ENCODE results near the gene ZDHHC14.

Gene ZDHHC14

GRCh38 chr6:157649311-157650260 lies 268.6 kb downstream of the ZDHHC14 start:
- TF ChIP-seq ARNTL (CRISPR knock-in tag; IDR thresholded peaks at IDR 0.05; ENCODE audit: borderline replicate concordance, low read depth): no peak
- TF ChIP-seq ZNF70 (CRISPR knock-in tag; IDR thresholded peaks at IDR 0.05): no peak
- no peak for TF ChIP-seq CREB5 (CRISPR knock-in tag; IDR thresholded peaks at IDR 0.05; ENCODE audit: low read depth)
- TF ChIP-seq ISL1 (CRISPR knock-in tag; IDR thresholded peaks at IDR 0.05): no peak
- TF ChIP-seq CSRNP3 (CRISPR knock-in tag; IDR thresholded peaks at IDR 0.05): no peak
- no peak for TF ChIP-seq TSHZ2 (CRISPR knock-in tag; IDR thresholded peaks at IDR 0.05)
- no peak for TF ChIP-seq ZFP3 (CRISPR knock-in tag; IDR thresholded peaks at IDR 0.05)
- no peak for TF ChIP-seq POU6F1 (CRISPR knock-in tag; IDR thresholded peaks at IDR 0.05; ENCODE audit: borderline replicate concordance, low read depth)
- TF ChIP-seq ZC3H10 (CRISPR knock-in tag; IDR thresholded peaks at IDR 0.05): no peak
- TF ChIP-seq TOX (CRISPR knock-in tag; IDR thresholded peaks at IDR 0.05; ENCODE audit: borderline replicate concordance): no peak
- no peak for TF ChIP-seq ZFP30 (CRISPR knock-in tag; IDR thresholded peaks at IDR 0.05)
- no peak for TF ChIP-seq PPARA (CRISPR knock-in tag; IDR thresholded peaks at IDR 0.05; ENCODE audit: borderline replicate concordance)
- no peak for TF ChIP-seq BACH2 (CRISPR knock-in tag; IDR thresholded peaks at IDR 0.05; ENCODE audit: borderline replicate concordance)
- no peak for TF ChIP-seq ZNF565 (CRISPR knock-in tag; conservative IDR thresholded peaks at IDR 0.05; ENCODE audit: low read depth)
- TF ChIP-seq GLIS3 (CRISPR knock-in tag; IDR thresholded peaks at IDR 0.05): no peak
- no peak for TF ChIP-seq CSDC2 (CRISPR knock-in tag; IDR thresholded peaks at IDR 0.05)
- no peak for TF ChIP-seq RARB (CRISPR knock-in tag; IDR thresholded peaks at IDR 0.05)
- ATAC-seq: peak; percentile 28; the same call in 2 of the 3 replicates

- no peak for TF ChIP-seq CREB5 (CRISPR knock-in tag; IDR thresholded peaks at IDR 0.05; ENCODE audit: low read depth)
- no peak for TF ChIP-seq TOX (CRISPR knock-in tag; IDR thresholded peaks at IDR 0.05; ENCODE audit: borderline replicate concordance)
- TF ChIP-seq SNAI2 (CRISPR knock-in tag; IDR thresholded peaks at IDR 0.05): no peak
- no peak for TF ChIP-seq OSR1 (CRISPR knock-in tag; IDR thresholded peaks at IDR 0.05)
- no peak for TF ChIP-seq ARNTL (CRISPR knock-in tag; IDR thresholded peaks at IDR 0.05; ENCODE audit: borderline replicate concordance, low read depth)
- TF ChIP-seq ZNF565 (CRISPR knock-in tag; conservative IDR thresholded peaks at IDR 0.05; ENCODE audit: low read depth): no peak
- no peak for TF ChIP-seq CSRNP3 (CRISPR knock-in tag; IDR thresholded peaks at IDR 0.05)
- TF ChIP-seq ZFP30 (CRISPR knock-in tag; IDR thresholded peaks at IDR 0.05): no peak
- peak; percentile 18; the same call in 2 of the 3 replicates for ATAC-seq
Observed at GRCh38 chr6:157650261-157650640, 269.3 kb downstream of the ZDHHC14 start.

All from SK-N-SH treated with all-trans-retinoic acid at 6 μM for 48 hours (cell line).